CD8-positive, alpha-beta memory T cell (primary cell): ENCODE data around the gene SERTAD2. TPM values are rescaled to one million over a fixed set of nuclear protein-coding genes. Genes with fewer than 3 reads are reported as not detected.

ENCODE experiments used
- CTCF ChIA-PET: fragments of 350-600 bp; sonication (Branson Sonifier 250); formaldehyde crosslinking; loops from one replicate; lab custom pipeline; 2021; ENCODE audit warnings: antibody characterized with exemption; lab: Charles Lee
- POLR2A ChIA-PET: fragments of 350-600 bp; sonication (Branson Sonifier 250); formaldehyde crosslinking; loops from one replicate; lab custom pipeline; 2021; ENCODE audit warnings: antibody characterized with exemption; lab: Charles Lee
- DNase-seq, 5 donors: peaks; one replicate each; pipeline versions ENCODE4 v3.0.0 to v3.0.0-alpha.2; 2020 to 2022; ENCODE audit warnings: mixed read lengths in 1 of 5
- H3K27ac ChIP-seq: one replicate; pipeline ENCODE4 v1.7.0; 2013; ENCODE audit warnings: low read depth, mild to moderate bottlenecking, low read length, moderate library complexity
- H3K27me3 ChIP-seq: 2 replicates; pipeline ENCODE4 v1.7.0; 2013; ENCODE audit warnings: low read length, mild to moderate bottlenecking; ENCODE audit not compliant: insufficient read depth, poor library complexity, severe bottlenecking
- H3K36me3 ChIP-seq: 2 replicates; pipeline ENCODE4 v1.7.0; 2013; ENCODE audit warnings: mild to moderate bottlenecking, low read length, moderate library complexity; ENCODE audit not compliant: insufficient read depth
- H3K4me1 ChIP-seq: 2 replicates; pipeline ENCODE4 v1.7.0; 2013; ENCODE audit warnings: mild to moderate bottlenecking, low read length, moderate library complexity; ENCODE audit not compliant: insufficient read depth
- H3K4me3 ChIP-seq: 2 replicates; pipeline ENCODE4 v1.7.0; 2013; ENCODE audit warnings: mild to moderate bottlenecking, low read length
- H3K9me3 ChIP-seq: 2 replicates; pipeline ENCODE4 v1.7.0; 2013; ENCODE audit warnings: mild to moderate bottlenecking, low read length
- H3K27ac Mint-ChIP-seq, 8 donors: one replicate each; pipeline ENCODE4 v1.8.0; 2020 to 2021; ENCODE audit warnings: mixed read lengths in 8 of 8, mild to moderate bottlenecking in 6 of 8, inconsistent platforms in 3 of 8, moderate library complexity in 3 of 8
- H3K27me3 Mint-ChIP-seq, 2 donors: one replicate each; pipeline ENCODE4 v1.8.0; 2020 to 2021; ENCODE audit warnings: mixed read lengths in 2 of 2, mild to moderate bottlenecking in 1 of 2, moderate library complexity in 1 of 2
- H3K36me3 Mint-ChIP-seq, 3 donors: one replicate each; pipeline ENCODE4 v1.8.0; 2020 to 2021; ENCODE audit warnings: mixed read lengths in 3 of 3, inconsistent platforms in 1 of 3, mild to moderate bottlenecking in 1 of 3
- H3K4me1 Mint-ChIP-seq, 3 donors: one replicate each; pipeline ENCODE4 v1.8.0; 2020 to 2021; ENCODE audit warnings: mixed read lengths in 3 of 3, inconsistent platforms in 1 of 3, mild to moderate bottlenecking in 1 of 3
- H3K4me3 Mint-ChIP-seq, 7 donors: one replicate each; pipeline ENCODE4 v1.8.0; 2020 to 2021; ENCODE audit warnings: mixed read lengths in 7 of 7, mild to moderate bottlenecking in 6 of 7, moderate library complexity in 4 of 7, inconsistent platforms in 2 of 7
- H3K9me3 Mint-ChIP-seq, 5 donors: one replicate each; pipeline ENCODE4 v1.8.0; 2020 to 2022; ENCODE audit warnings: mixed read lengths in 5 of 5, mild to moderate bottlenecking in 3 of 5, moderate library complexity in 2 of 5, inconsistent platforms in 1 of 5
- polyA plus RNA-seq: library from polyadenylated mRNA; unstranded; fragments of 300-500 nt; fragmentation: Illumina TruSeq; gene quantifications from one replicate; pipeline ENCODE4 v1.2.3, GENCODE V29; 2021
- total RNA-seq, 2 experiments: library from RNA; stranded (reverse); gene quantifications; one replicate each; pipeline ENCODE4 v1.2.3, GENCODE V29; 2021

Gene SERTAD2
- total and polyA plus RNA-seq, 3 experiments from 2014 or later: 6.3 to 21.4 (median 20.6) TPM

- Histone ChIP-seq H3K9me3 (no peaks in the 10 kb centered on the region), H3K4me3 (no peak overlapping the region), H3K27me3 (no peaks in the 10 kb centered on the region), H3K27ac (peak overlapping the region; percentile 39), H3K4me1 (peaks cover 74% of the 10 kb centered on the region), H3K36me3 (no peaks in the 10 kb centered on the region)
- Mint-ChIP-seq H3K4me3 (peak overlapping the region in 4 of 7 donors; percentile 39 to 79 (median 48)), H3K27me3 (peaks cover 0 to 2% of the 10 kb centered on the region in 2 donors), H3K27ac (peak overlapping the region in 3 of 8 donors; percentile 18 to 70 (median 58)), H3K9me3 (no peaks in the 10 kb centered on the region), H3K4me1 (peaks cover 66 to 97% (median 86%) of the 10 kb centered on the region in 3 donors), H3K36me3 (peaks cover 0 to 4% (median 2%) of the 10 kb centered on the region in 3 donors)
- CTCF ChIA-PET: interaction anchor here (0.6 to 5.3 kb wide), 52 partner anchors 8 to 315 kb away, joined by 3 to 49 read pairs (median 4); partner anchors contain the start of gene SERTAD2
- POLR2A ChIA-PET: interaction anchor here (0.7 to 4.4 kb wide), 8 partner anchors 8 to 121 kb away, joined by 3 to 37 read pairs (median 5); partner anchors contain the start of gene SERTAD2
- peak; percentile 66 to 86 (median 77) for DNase-seq
Measured at GRCh38 chr2:64646007-64646880, 7.5 kb downstream of the SERTAD2 start.

- Mint-ChIP-seq H3K27me3 (peaks cover 0 to 2% of the 10 kb centered on the region in 2 donors), H3K9me3 (no peaks in the 10 kb centered on the region), H3K27ac (peak overlapping the region; percentile 41 to 97 (median 86)), H3K4me3 (peak overlapping the region; percentile 80 to 94 (median 89)), H3K4me1 (peaks cover 68 to 97% (median 88%) of the 10 kb centered on the region in 3 donors), H3K36me3 (peaks cover 0 to 5% (median 2%) of the 10 kb centered on the region in 3 donors)
- DNase-seq: peak in 4 of 5 donors; percentile 24 to 71 (median 59)
- Histone ChIP-seq H3K4me3 (peak overlapping the region; percentile 63), H3K4me1 (peaks cover 76% of the 10 kb centered on the region), H3K27me3 (no peaks in the 10 kb centered on the region), H3K27ac (peak overlapping the region; percentile 81), H3K9me3 (no peaks in the 10 kb centered on the region), H3K36me3 (no peaks in the 10 kb centered on the region)
- POLR2A ChIA-PET: interaction anchor here (0.6 to 4.4 kb wide), 10 partner anchors 8 to 128 kb away, joined by 3 to 37 read pairs (median 4); partner anchors contain the start of gene SERTAD2
- CTCF ChIA-PET: interaction anchor here (1.0 to 5.3 kb wide), 19 partner anchors 9 to 228 kb away, joined by 3 to 49 read pairs (median 11); partner anchors contain the start of genes AFTPH and SERTAD2
Measured at GRCh38 chr2:64644458-64645382, 9.0 kb downstream of the SERTAD2 start.

GRCh38 chr2:64643838-64644457 is 9.8 kb downstream of the SERTAD2 start:
- peak overlapping the region; percentile 41 to 97 (median 86) for H3K27ac Mint-ChIP-seq
- peaks cover 75% of the 10 kb centered on the region for H3K4me1 ChIP-seq
- peaks cover 66 to 97% (median 86%) of the 10 kb centered on the region in 3 donors for H3K4me1 Mint-ChIP-seq
- no peaks in the 10 kb centered on the region for H3K27me3 ChIP-seq
- DNase-seq: no peak
- CTCF ChIA-PET: interaction anchor here (0.9 to 5.3 kb wide), 15 partner anchors 10 to 223 kb away, joined by 3 to 49 read pairs (median 5); partner anchors contain the start of genes AFTPH and SERTAD2
- no peaks in the 10 kb centered on the region for H3K9me3 Mint-ChIP-seq
- peak overlapping the region; percentile 80 to 94 (median 89) for H3K4me3 Mint-ChIP-seq
- peaks cover 0 to 2% of the 10 kb centered on the region in 2 donors for H3K27me3 Mint-ChIP-seq
- H3K36me3 ChIP-seq: no peaks in the 10 kb centered on the region
- no peaks in the 10 kb centered on the region for H3K9me3 ChIP-seq
- peak overlapping the region; percentile 63 for H3K4me3 ChIP-seq
- peak overlapping the region; percentile 81 for H3K27ac ChIP-seq
- H3K36me3 Mint-ChIP-seq: peaks cover 0 to 5% (median 2%) of the 10 kb centered on the region in 3 donors
- POLR2A ChIA-PET: interaction anchor here (0.6 to 4.4 kb wide), 5 partner anchors 9 to 106 kb away, joined by 3 to 37 read pairs (median 4); partner anchors contain the start of gene SERTAD2

GRCh38 chr2:64641599-64641998 is 12.1 kb downstream of the SERTAD2 start:
- H3K27ac ChIP-seq: no peak overlapping the region
- Mint-ChIP-seq H3K27ac (peak overlapping the region in 3 of 8 donors; percentile 39 to 60 (median 51)), H3K27me3 (peaks cover 0 to 2% of the 10 kb centered on the region in 2 donors), H3K4me3 (peak overlapping the region in 3 of 7 donors; percentile 3 to 70 (median 69)), H3K9me3 (no peaks in the 10 kb centered on the region), H3K36me3 (peaks cover 1 to 8% (median 2%) of the 10 kb centered on the region in 3 donors), H3K4me1 (peaks cover 76 to 97% (median 86%) of the 10 kb centered on the region in 3 donors)
- DNase-seq: no peak
- no peaks in the 10 kb centered on the region for H3K27me3 ChIP-seq
- H3K9me3 ChIP-seq: no peaks in the 10 kb centered on the region
- peaks cover 89% of the 10 kb centered on the region for H3K4me1 ChIP-seq
- H3K36me3 ChIP-seq: no peaks in the 10 kb centered on the region
- no peak overlapping the region for H3K4me3 ChIP-seq
- CTCF ChIA-PET: no interaction called here
- POLR2A ChIA-PET: no interaction called here

- no peak for DNase-seq
- Histone ChIP-seq H3K9me3 (no peaks in the 10 kb centered on the region), H3K27me3 (no peaks in the 10 kb centered on the region), H3K4me3 (no peak overlapping the region), H3K4me1 (peaks cover 83% of the 10 kb centered on the region), H3K27ac (peak overlapping the region; percentile 27), H3K36me3 (peaks cover 8% of the 10 kb centered on the region)
- no peaks in the 10 kb centered on the region for H3K9me3 Mint-ChIP-seq
- peaks cover 0 to 2% of the 10 kb centered on the region in 2 donors for H3K27me3 Mint-ChIP-seq
- POLR2A ChIA-PET: no interaction called here
- peaks cover 79 to 97% (median 88%) of the 10 kb centered on the region in 3 donors for H3K4me1 Mint-ChIP-seq
- CTCF ChIA-PET: interaction anchor here (4.9 kb wide), 1 partner anchor 13 kb away, joined by 17 read pairs; the partner anchor contains the start of gene SERTAD2
- no peak overlapping the region for H3K4me3 Mint-ChIP-seq
- H3K27ac Mint-ChIP-seq: peak overlapping the region in 1 of 8 donors; percentile 80
- peaks cover 3 to 20% (median 8%) of the 10 kb centered on the region in 3 donors for H3K36me3 Mint-ChIP-seq
Measured at GRCh38 chr2:64640153-64641044, 13.3 kb downstream of the SERTAD2 start.

DNA sequence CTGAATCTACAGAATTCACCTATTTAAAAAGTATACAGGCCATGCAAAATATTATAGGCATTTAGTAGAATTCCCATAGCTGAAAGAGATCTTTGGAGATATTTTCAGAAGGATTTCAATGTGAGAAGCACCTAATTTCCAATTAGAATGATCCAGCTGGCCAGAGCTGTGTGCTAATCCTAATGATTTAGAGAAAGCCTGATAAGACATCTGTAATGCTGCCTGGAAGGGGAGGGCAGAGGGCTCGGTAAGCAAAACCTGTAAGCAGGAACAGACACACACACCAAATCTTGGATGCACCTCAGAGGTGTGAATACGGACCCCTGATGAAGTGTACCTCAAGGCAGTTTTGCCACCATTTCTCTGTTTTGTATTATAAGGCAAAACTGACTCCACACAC is 14.0 kb downstream of the SERTAD2 start:
- peaks cover 73 to 91% (median 82%) of the 10 kb centered on the region in 3 donors for H3K4me1 Mint-ChIP-seq
- H3K9me3 ChIP-seq: no peaks in the 10 kb centered on the region
- peaks cover 78% of the 10 kb centered on the region for H3K4me1 ChIP-seq
- H3K27ac ChIP-seq: no peak overlapping the region
- H3K4me3 Mint-ChIP-seq: no peak overlapping the region
- POLR2A ChIA-PET: no interaction called here
- peaks cover 0 to 2% of the 10 kb centered on the region in 2 donors for H3K27me3 Mint-ChIP-seq
- H3K27me3 ChIP-seq: no peaks in the 10 kb centered on the region
- H3K27ac Mint-ChIP-seq: peak overlapping the region in 2 of 8 donors; percentile 12 to 80
- H3K36me3 ChIP-seq: peaks cover 13% of the 10 kb centered on the region
- no peak overlapping the region for H3K4me3 ChIP-seq
- peaks cover 3 to 24% (median 8%) of the 10 kb centered on the region in 3 donors for H3K36me3 Mint-ChIP-seq
- DNase-seq: no peak
- H3K9me3 Mint-ChIP-seq: no peaks in the 10 kb centered on the region
- CTCF ChIA-PET: interaction anchor here (4.9 kb wide), 1 partner anchor 14 kb away, joined by 17 read pairs; the partner anchor contains the start of gene SERTAD2
